Activated naive CD8-positive, alpha-beta T cell treated with anti-CD3 and anti-CD28 coated beads, Interleukin-2, amount 50 U/mL, for 24 hours (primary cell): ENCODE measurements around the gene GRM4.

Experiments
- ATAC-seq: fragments of 150-1000 bp; cut with Tn5 transposase; one replicate; pipeline ENCODE4 v1.10.0; 2021
- DNase-seq: peaks from one replicate; pipeline ENCODE4 v3.0.0; 2021
- H3K27ac Mint-ChIP-seq: one replicate; pipeline ENCODE4 v1.8.0; 2021; ENCODE audit warnings: mild to moderate bottlenecking, mixed read lengths
- H3K27me3 Mint-ChIP-seq: one replicate; pipeline ENCODE4 v1.8.0; 2021; ENCODE audit warnings: mixed read lengths
- H3K36me3 Mint-ChIP-seq: one replicate; pipeline ENCODE4 v1.8.0; 2021; ENCODE audit warnings: low read depth, mixed read lengths
- H3K4me1 Mint-ChIP-seq: one replicate; pipeline ENCODE4 v1.8.0; 2021; ENCODE audit warnings: mixed read lengths
- H3K4me3 Mint-ChIP-seq: one replicate; pipeline ENCODE4 v1.8.0; 2021; ENCODE audit warnings: mild to moderate bottlenecking, moderate library complexity, mixed read lengths
- H3K9me3 Mint-ChIP-seq: one replicate; pipeline ENCODE4 v1.8.0; 2021; ENCODE audit warnings: mixed read lengths

GRM4 gene

GRCh38 chr6:34172961-34173775, 27.3 kb upstream of the GRM4 start:
- Mint-ChIP-seq H3K9me3 (no peaks in the 10 kb centered on the region), H3K4me1 (no peaks in the 10 kb centered on the region), H3K4me3 (no peak overlapping the region), H3K36me3 (no peaks in the 10 kb centered on the region), H3K27ac (no peak overlapping the region), H3K27me3 (no peaks in the 10 kb centered on the region)
- ATAC-seq: no peak
- no peak for DNase-seq

GRCh38 chr6:34170346-34170745, 24.5 kb upstream of the GRM4 start:
- Mint-ChIP-seq H3K4me1 (no peaks in the 10 kb centered on the region), H3K9me3 (no peaks in the 10 kb centered on the region), H3K36me3 (no peaks in the 10 kb centered on the region), H3K27ac (no peak overlapping the region), H3K27me3 (peaks cover 2% of the 10 kb centered on the region), H3K4me3 (no peak overlapping the region)
- DNase-seq (no peak), ATAC-seq (no peak)

- no peaks in the 10 kb centered on the region for H3K36me3 Mint-ChIP-seq
- H3K27me3 Mint-ChIP-seq: peaks cover 2% of the 10 kb centered on the region
These were observed 24.0 kb upstream of the GRM4 start for GRCh38 chr6:34169897-34170296.

GRCh38 chr6:34161857-34162515, 16.1 kb upstream of the GRM4 start:
- Mint-ChIP-seq H3K27me3 (no peaks in the 10 kb centered on the region), H3K4me3 (no peak overlapping the region), H3K9me3 (peaks cover 4% of the 10 kb centered on the region), H3K4me1 (no peaks in the 10 kb centered on the region), H3K36me3 (no peaks in the 10 kb centered on the region), H3K27ac (no peak overlapping the region)
- no peak for ATAC-seq
- no peak for DNase-seq

More at GRCh38 chr6:34169897-34170296, 24.0 kb upstream of the GRM4 start:
- H3K27ac Mint-ChIP-seq: no peak overlapping the region
- H3K4me3 Mint-ChIP-seq: no peak overlapping the region
- no peaks in the 10 kb centered on the region for H3K9me3 Mint-ChIP-seq
- no peak for DNase-seq
- H3K4me1 Mint-ChIP-seq: no peaks in the 10 kb centered on the region
- no peak for ATAC-seq

- ATAC-seq: no peak
These were observed 14.0 kb upstream of the GRM4 start for GRCh38 chr6:34159844-34160243.

GRCh38 chr6:34158876-34159275, 13.0 kb upstream of the GRM4 start:
- H3K9me3 Mint-ChIP-seq: peaks cover 4% of the 10 kb centered on the region
- ATAC-seq (no peak), DNase-seq (no peak)
- no peak overlapping the region for H3K4me3 Mint-ChIP-seq
- H3K36me3 Mint-ChIP-seq: no peaks in the 10 kb centered on the region
- H3K27ac Mint-ChIP-seq: no peak overlapping the region
- peaks cover 4% of the 10 kb centered on the region for H3K4me1 Mint-ChIP-seq
- H3K27me3 Mint-ChIP-seq: peaks cover 8% of the 10 kb centered on the region

More at GRCh38 chr6:34159844-34160243, 14.0 kb upstream of the GRM4 start:
- DNase-seq: no peak
- H3K4me3 Mint-ChIP-seq: no peak overlapping the region
- H3K27ac Mint-ChIP-seq: no peak overlapping the region
- no peaks in the 10 kb centered on the region for H3K27me3 Mint-ChIP-seq
- H3K36me3 Mint-ChIP-seq: no peaks in the 10 kb centered on the region
- no peaks in the 10 kb centered on the region for H3K4me1 Mint-ChIP-seq
- peaks cover 4% of the 10 kb centered on the region for H3K9me3 Mint-ChIP-seq

- no peak overlapping the region for H3K4me3 Mint-ChIP-seq
These were observed 12.0 kb upstream of the GRM4 start for GRCh38 chr6:34157851-34158250.

GRCh38 chr6:34157236-34157830, 11.4 kb upstream of the GRM4 start:
- Mint-ChIP-seq H3K27ac (no peak overlapping the region), H3K36me3 (no peaks in the 10 kb centered on the region), H3K4me3 (no peak overlapping the region), H3K27me3 (peaks cover 23% of the 10 kb centered on the region), H3K9me3 (peaks cover 4% of the 10 kb centered on the region), H3K4me1 (peaks cover 4% of the 10 kb centered on the region)
- DNase-seq (no peak), ATAC-seq (no peak)

More at GRCh38 chr6:34157851-34158250, 12.0 kb upstream of the GRM4 start:
- ATAC-seq: no peak
- Mint-ChIP-seq H3K36me3 (no peaks in the 10 kb centered on the region), H3K27ac (no peak overlapping the region), H3K27me3 (peaks cover 17% of the 10 kb centered on the region), H3K4me1 (peaks cover 4% of the 10 kb centered on the region), H3K9me3 (peaks cover 4% of the 10 kb centered on the region)
- DNase-seq: no peak

- Mint-ChIP-seq H3K4me1 (peaks cover 4% of the 10 kb centered on the region), H3K4me3 (no peak overlapping the region), H3K27ac (no peak overlapping the region), H3K9me3 (peaks cover 4% of the 10 kb centered on the region), H3K36me3 (no peaks in the 10 kb centered on the region), H3K27me3 (peaks cover 37% of the 10 kb centered on the region)
- ATAC-seq (no peak), DNase-seq (no peak)
These were observed 9.8 kb upstream of the GRM4 start for GRCh38 chr6:34155471-34156300.

- Mint-ChIP-seq H3K4me1 (peaks cover 4% of the 10 kb centered on the region), H3K36me3 (no peaks in the 10 kb centered on the region), H3K27ac (no peak overlapping the region), H3K4me3 (peak overlapping the region; percentile 29), H3K27me3 (peaks cover 46% of the 10 kb centered on the region), H3K9me3 (peaks cover 4% of the 10 kb centered on the region)
- ATAC-seq (peak; percentile 78), DNase-seq (peak; percentile 79)
These were observed 9.0 kb upstream of the GRM4 start for GRCh38 chr6:34154668-34155447.

GRCh38 chr6:34152806-34153520, 7.1 kb upstream of the GRM4 start:
- H3K27me3 Mint-ChIP-seq: peaks cover 56% of the 10 kb centered on the region
- H3K9me3 Mint-ChIP-seq: no peaks in the 10 kb centered on the region
- peaks cover 4% of the 10 kb centered on the region for H3K4me1 Mint-ChIP-seq
- H3K4me3 Mint-ChIP-seq: no peak overlapping the region
- ATAC-seq (no peak), DNase-seq (no peak)
- no peak overlapping the region for H3K27ac Mint-ChIP-seq
- H3K36me3 Mint-ChIP-seq: no peaks in the 10 kb centered on the region

GRCh38 chr6:34152042-34152524, 6.2 kb upstream of the GRM4 start:
- H3K4me3 Mint-ChIP-seq: no peak overlapping the region
- DNase-seq: no peak
- peaks cover 60% of the 10 kb centered on the region for H3K27me3 Mint-ChIP-seq

More at GRCh38 chr6:34152042-34152524, 6.2 kb upstream of the GRM4 start:
- Mint-ChIP-seq H3K9me3 (no peaks in the 10 kb centered on the region), H3K4me1 (peaks cover 4% of the 10 kb centered on the region), H3K27ac (no peak overlapping the region), H3K36me3 (no peaks in the 10 kb centered on the region)
- no peak for ATAC-seq
